NCI-H1105 treated with DMSO at 0.1 percent for 48 hours (cell line): Measurements from ENCODE around the gene MTFP1.
"Not testable (repeated sequence)": the region's sequence is repeated elsewhere in the genome, so short reads cannot be mapped to it uniquely, and the experiment has no call there.

Experiments
- DNase-seq: peaks from one replicate; lab custom pipeline; 2025; lab: John Stamatoyannopoulos, UW

MTFP1 gene

GRCh38 chr22:30402028-30402765, 23.4 kb upstream of the MTFP1 start:
- DNase-seq: no peak

- DNase-seq: not testable (repeated sequence)
Measured at GRCh38 chr22:30402766-30403104, 22.8 kb upstream of the MTFP1 start.

GRCh38 chr22:30404307-30404706, 21.3 kb upstream of the MTFP1 start:
- DNase-seq: no peak

GRCh38 chr22:30405731-30406130, 19.8 kb upstream of the MTFP1 start:
- no peak for DNase-seq

GRCh38 chr22:30406400-30406799, 19.2 kb upstream of the MTFP1 start:
- no peak for DNase-seq

- no peak for DNase-seq
Measured at GRCh38 chr22:30408388-30409102, 17.0 kb upstream of the MTFP1 start.

- no peak for DNase-seq
Measured at GRCh38 chr22:30411780-30412179, 13.8 kb upstream of the MTFP1 start.

- DNase-seq: no peak
Measured at GRCh38 chr22:30413001-30413400, 12.6 kb upstream of the MTFP1 start.

- DNase-seq: no peak
Measured at GRCh38 chr22:30413745-30414524, 11.6 kb upstream of the MTFP1 start.

- no peak for DNase-seq
Measured at GRCh38 chr22:30414525-30415047, 11.0 kb upstream of the MTFP1 start.

- no peak for DNase-seq
Measured at GRCh38 chr22:30416403-30416802, 9.2 kb upstream of the MTFP1 start.

- no peak for DNase-seq
Measured at GRCh38 chr22:30416837-30417236, 8.7 kb upstream of the MTFP1 start.

- DNase-seq: no peak
Measured at GRCh38 chr22:30420347-30421125, 5.0 kb upstream of the MTFP1 start.

- DNase-seq: no peak
Measured at GRCh38 chr22:30421695-30422480, 3.7 kb upstream of the MTFP1 start.

GRCh38 chr22:30422481-30423300, 2.9 kb upstream of the MTFP1 start:
- peak; percentile 19 for DNase-seq

GRCh38 chr22:30423301-30423958, 2.1 kb upstream of the MTFP1 start:
- no peak for DNase-seq

GRCh38 chr22:30423959-30424533, 1.5 kb upstream of the MTFP1 start:
- DNase-seq: peak; percentile 99

- no peak for DNase-seq
Measured at GRCh38 chr22:30424534-30425326, 838 bp upstream of the MTFP1 start.

GRCh38 chr22:30425327-30425615, 297 bp upstream of the MTFP1 start:
- DNase-seq: no peak
